OCI-LY3 (cell line): ENCODE data around the gene ALS2CL.

Experiments
- EZH2phosphoT487 ChIP-seq: fragments of 200-600 bp; shearing (Covaris generic); IDR thresholded peaks from 2 replicates; pipeline ENCODE4 v1.6.1; 2018; ENCODE audit warnings: antibody characterized with exemption, mixed run types, low read depth
- TF ChIP-seq, protein P1 (sequence below): fragments of 200-600, 300-600 bp; sonication (generic); IDR thresholded peaks from 2 replicates; pipeline ENCODE4 v1.5.1; 2014; ENCODE audit warnings: antibody characterized with exemption, low read length, low read depth

DNA sequence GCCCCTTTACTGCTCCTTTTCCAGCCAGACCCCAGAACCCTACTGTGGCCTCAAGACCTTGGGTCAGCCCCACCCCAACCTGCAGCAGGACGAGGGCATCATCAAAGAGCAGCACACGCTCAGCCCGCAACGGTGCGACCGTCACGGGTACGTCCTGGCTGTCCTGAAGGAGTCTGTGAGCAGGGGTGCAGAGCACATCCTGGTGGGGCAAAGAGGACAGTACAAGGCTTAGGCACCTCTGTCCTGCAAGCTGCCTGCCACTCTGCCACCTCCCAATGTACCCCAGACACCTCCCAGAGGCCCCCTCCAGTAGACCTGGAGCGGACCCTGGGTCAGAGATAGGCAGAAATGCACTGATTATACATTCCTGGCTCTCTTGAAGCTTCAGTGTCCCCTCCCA lies 8.0 kb downstream of the ALS2CL start:
- TF ChIP-seq EZH2phosphoT487: no peak
- TF ChIP-seq, protein P1, sequence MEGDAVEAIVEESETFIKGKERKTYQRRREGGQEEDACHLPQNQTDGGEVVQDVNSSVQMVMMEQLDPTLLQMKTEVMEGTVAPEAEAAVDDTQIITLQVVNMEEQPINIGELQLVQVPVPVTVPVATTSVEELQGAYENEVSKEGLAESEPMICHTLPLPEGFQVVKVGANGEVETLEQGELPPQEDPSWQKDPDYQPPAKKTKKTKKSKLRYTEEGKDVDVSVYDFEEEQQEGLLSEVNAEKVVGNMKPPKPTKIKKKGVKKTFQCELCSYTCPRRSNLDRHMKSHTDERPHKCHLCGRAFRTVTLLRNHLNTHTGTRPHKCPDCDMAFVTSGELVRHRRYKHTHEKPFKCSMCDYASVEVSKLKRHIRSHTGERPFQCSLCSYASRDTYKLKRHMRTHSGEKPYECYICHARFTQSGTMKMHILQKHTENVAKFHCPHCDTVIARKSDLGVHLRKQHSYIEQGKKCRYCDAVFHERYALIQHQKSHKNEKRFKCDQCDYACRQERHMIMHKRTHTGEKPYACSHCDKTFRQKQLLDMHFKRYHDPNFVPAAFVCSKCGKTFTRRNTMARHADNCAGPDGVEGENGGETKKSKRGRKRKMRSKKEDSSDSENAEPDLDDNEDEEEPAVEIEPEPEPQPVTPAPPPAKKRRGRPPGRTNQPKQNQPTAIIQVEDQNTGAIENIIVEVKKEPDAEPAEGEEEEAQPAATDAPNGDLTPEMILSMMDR: no peak
